Liver (tissue), 10 donors: ENCODE data around the gene HIVEP3. TPM values are rescaled to one million over a fixed set of nuclear protein-coding genes. Genes with fewer than 3 reads are reported as not detected.

Experiments used
- DNase-seq: peaks from one replicate; pipeline ENCODE4 v3.0.0-alpha.2; 2017; ENCODE audit warnings: low spot score
- H3K27ac ChIP-seq, 2 donors: one replicate each; pipeline ENCODE4 v1.7.0; 2013; ENCODE audit warnings: inconsistent platforms in 2 of 2, low read length in 2 of 2, control low read depth in 1 of 2, low read depth in 1 of 2, mild to moderate bottlenecking in 1 of 2
- H3K27me3 ChIP-seq, 4 donors: one replicate each; pipeline versions ENCODE4 v1.6.1 to v1.7.0; 2013; ENCODE audit warnings: low read length in 3 of 4, inconsistent platforms in 1 of 4, mild to moderate bottlenecking in 1 of 4, moderate library complexity in 1 of 4; ENCODE audit not compliant: control insufficient read depth in 4 of 4, insufficient read depth in 4 of 4
- H3K36me3 ChIP-seq, 4 donors: one replicate each; pipeline versions ENCODE4 v1.6.1 to v1.7.0; 2013; ENCODE audit warnings: low read length in 3 of 4, mild to moderate bottlenecking in 3 of 4, low read depth in 1 of 4, moderate library complexity in 1 of 4; ENCODE audit not compliant: control insufficient read depth in 4 of 4, insufficient read depth in 3 of 4
- H3K4me1 ChIP-seq, 4 donors: one replicate each; pipeline versions ENCODE4 v1.6.1 to v1.7.0; 2013; ENCODE audit warnings: low read length in 3 of 4, mild to moderate bottlenecking in 3 of 4, moderate library complexity in 1 of 4; ENCODE audit not compliant: control insufficient read depth in 4 of 4, insufficient read depth in 4 of 4
- H3K4me3 ChIP-seq, 3 donors: one replicate each; pipeline versions ENCODE4 v1.6.1 to v1.7.0; 2013; ENCODE audit warnings: low read length in 3 of 3, control low read depth in 1 of 3, low read depth in 1 of 3, mild to moderate bottlenecking in 1 of 3
- H3K9ac ChIP-seq, 2 donors: one replicate each; pipeline ENCODE4 v1.7.0; 2013; ENCODE audit warnings: low read length in 2 of 2, mild to moderate bottlenecking in 2 of 2, moderate library complexity in 2 of 2, control low read depth in 1 of 2, low read depth in 1 of 2
- H3K9me3 ChIP-seq, 4 donors: one replicate each; pipeline versions ENCODE4 v1.6.1 to v1.7.0; 2013; ENCODE audit warnings: low read length in 3 of 4; ENCODE audit not compliant: control insufficient read depth in 4 of 4
- CTCF ChIP-seq: fragments of 150-350 bp; IDR thresholded peaks from 2 replicates; pipeline ENCODE4 v1.5.1; 2017; ENCODE audit warnings: improper control_type of control experiment, low read depth, low read length; ENCODE audit not compliant: missing input control
- EGR1 ChIP-seq, 2 donors: IDR thresholded peaks; 2 replicates each; pipeline ENCODE4 v1.6.1; 2016 to 2018; ENCODE audit warnings: antibody characterized with exemption in 2 of 2, low read depth in 2 of 2
- FOXA1 ChIP-seq: IDR thresholded peaks from 2 replicates; pipeline ENCODE4 v1.6.1; 2016; ENCODE audit warnings: antibody characterized with exemption
- FOXA2 ChIP-seq: IDR thresholded peaks from 2 replicates; pipeline ENCODE4 v1.6.1; 2016; ENCODE audit warnings: antibody characterized with exemption
- GABPA ChIP-seq, 2 donors: IDR thresholded peaks in 1 of 2; conservative IDR thresholded peaks in 1 of 2; 2 replicates each; pipeline ENCODE4 v1.6.1; 2016; ENCODE audit warnings: antibody characterized with exemption in 2 of 2, mild to moderate bottlenecking in 1 of 2, moderate library complexity in 1 of 2
- HNF4A ChIP-seq, 2 donors: conservative IDR thresholded peaks; 2 replicates each; pipeline ENCODE4 v1.6.1; 2016; ENCODE audit warnings: antibody characterized with exemption in 2 of 2, mild to moderate bottlenecking in 2 of 2
- HNF4G ChIP-seq: IDR thresholded peaks from 2 replicates; pipeline ENCODE4 v1.6.1; 2016; ENCODE audit warnings: antibody characterized with exemption
- JUND ChIP-seq, 2 donors: IDR thresholded peaks; 2 replicates each; pipeline ENCODE4 v1.6.1; 2016; ENCODE audit warnings: antibody characterized with exemption in 2 of 2
- MAX ChIP-seq: IDR thresholded peaks from 2 replicates; pipeline ENCODE4 v1.6.1; 2016; ENCODE audit warnings: antibody characterized with exemption
- NR2F2 ChIP-seq: IDR thresholded peaks from 2 replicates; pipeline ENCODE4 v1.6.1; 2016; ENCODE audit warnings: antibody characterized with exemption
- RAD21 ChIP-seq, 2 donors: IDR thresholded peaks; 2 replicates each; pipeline ENCODE4 v1.6.1; 2016; ENCODE audit warnings: antibody characterized with exemption in 2 of 2, mild to moderate bottlenecking in 2 of 2
- RXRA ChIP-seq, 2 donors: IDR thresholded peaks; 2 replicates each; pipeline ENCODE4 v1.6.1; 2017 to 2018; ENCODE audit warnings: antibody characterized with exemption in 2 of 2, mild to moderate bottlenecking in 1 of 2
- SP1 ChIP-seq: IDR thresholded peaks from 2 replicates; pipeline ENCODE4 v1.6.1; 2018; ENCODE audit warnings: antibody characterized with exemption, mild to moderate bottlenecking
- TAF1 ChIP-seq: conservative IDR thresholded peaks from 2 replicates; pipeline ENCODE4 v1.6.1; 2016; ENCODE audit warnings: antibody characterized with exemption, mild to moderate bottlenecking
- YY1 ChIP-seq: IDR thresholded peaks from 2 replicates; pipeline ENCODE4 v1.6.1; 2016; ENCODE audit warnings: antibody characterized with exemption, mild to moderate bottlenecking
- WGBS: extraction: QIAGEN DNeasy Blood & Tissue Kit; methylation state at CpG from one replicate; pipeline ENCODE4 v1.1.7; 2013; 5-methylcytosine and 5-hydroxymethylcytosine counted together
- polyA plus RNA-seq, 2 donors: library from polyadenylated mRNA; stranded (reverse) in 1 of 2; unstranded in 1 of 2; fragments of 200-250 nt in 1 of 2; fragments of >200 nt in 1 of 2; fragmentation: Nextera tagmentation in 1 of 2; extraction: Ambion mirVana in 1 of 2; gene quantifications; one replicate each; pipeline versions ENCODE4 v1.2.1 to v1.2.3, GENCODE V29; 2013 to 2015
- small RNA-seq: library from RNA; depleted of rRNA; stranded (forward); fragments of <200 nt; gene quantifications from one replicate; pipeline ENCODE3, GENCODE V24; 2014
- total RNA-seq, 2 donors: library from RNA; depleted of rRNA; stranded (reverse); fragments of >200 nt; gene quantifications; one replicate each; pipeline ENCODE4 v1.2.3, GENCODE V29; 2014
- TF ChIP-seq, protein P1 (sequence below): IDR thresholded peaks from 2 replicates; pipeline ENCODE4 v1.6.1; 2016; ENCODE audit warnings: antibody characterized with exemption
- TF ChIP-seq, protein P2 (sequence below): IDR thresholded peaks from 2 replicates; pipeline ENCODE4 v1.6.1; 2016; ENCODE audit warnings: antibody characterized with exemption
- TF ChIP-seq, protein P3 (sequence below): IDR thresholded peaks from 2 replicates; pipeline ENCODE4 v1.6.1; 2016; ENCODE audit warnings: antibody characterized with exemption, mild to moderate bottlenecking
- donor health status: healthy.
- donor health status: healthy.
- donor health status: healthy.
- donor health status: healthy.
- donor health status: healthy.

Gene HIVEP3
- total and polyA plus RNA-seq, 4 donors, result 0.93 to 1.6 (median 1.4) TPM

- H3K27me3 ChIP-seq, result no peaks in the 10 kb centered on the region
- peaks cover 0 to 3% (median under 1%) of the 10 kb centered on the region in 4 donors for H3K4me1 ChIP-seq
- H3K27ac ChIP-seq, result no peak overlapping the region
- no peak for DNase-seq
- H3K9ac ChIP-seq, result no peak overlapping the region
- no peak overlapping the region for H3K4me3 ChIP-seq
- H3K9me3 ChIP-seq, result no peaks in the 10 kb centered on the region
- TF ChIP-seq RAD21 (IDR thresholded peaks at IDR 0.05), result no peak
- no peak for TF ChIP-seq MAX
- TF ChIP-seq YY1, result no peak
- TF ChIP-seq FOXA2, result no peak
- TF ChIP-seq, protein P1, sequence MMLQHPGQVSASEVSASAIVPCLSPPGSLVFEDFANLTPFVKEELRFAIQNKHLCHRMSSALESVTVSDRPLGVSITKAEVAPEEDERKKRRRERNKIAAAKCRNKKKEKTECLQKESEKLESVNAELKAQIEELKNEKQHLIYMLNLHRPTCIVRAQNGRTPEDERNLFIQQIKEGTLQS, result no peak
- no peak for TF ChIP-seq HNF4G
- TF ChIP-seq TAF1, result no peak
- TF ChIP-seq, protein P2, sequence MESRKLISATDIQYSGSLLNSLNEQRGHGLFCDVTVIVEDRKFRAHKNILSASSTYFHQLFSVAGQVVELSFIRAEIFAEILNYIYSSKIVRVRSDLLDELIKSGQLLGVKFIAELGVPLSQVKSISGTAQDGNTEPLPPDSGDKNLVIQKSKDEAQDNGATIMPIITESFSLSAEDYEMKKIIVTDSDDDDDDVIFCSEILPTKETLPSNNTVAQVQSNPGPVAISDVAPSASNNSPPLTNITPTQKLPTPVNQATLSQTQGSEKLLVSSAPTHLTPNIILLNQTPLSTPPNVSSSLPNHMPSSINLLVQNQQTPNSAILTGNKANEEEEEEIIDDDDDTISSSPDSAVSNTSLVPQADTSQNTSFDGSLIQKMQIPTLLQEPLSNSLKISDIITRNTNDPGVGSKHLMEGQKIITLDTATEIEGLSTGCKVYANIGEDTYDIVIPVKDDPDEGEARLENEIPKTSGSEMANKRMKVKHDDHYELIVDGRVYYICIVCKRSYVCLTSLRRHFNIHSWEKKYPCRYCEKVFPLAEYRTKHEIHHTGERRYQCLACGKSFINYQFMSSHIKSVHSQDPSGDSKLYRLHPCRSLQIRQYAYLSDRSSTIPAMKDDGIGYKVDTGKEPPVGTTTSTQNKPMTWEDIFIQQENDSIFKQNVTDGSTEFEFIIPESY, result no peak
- TF ChIP-seq, protein P3, sequence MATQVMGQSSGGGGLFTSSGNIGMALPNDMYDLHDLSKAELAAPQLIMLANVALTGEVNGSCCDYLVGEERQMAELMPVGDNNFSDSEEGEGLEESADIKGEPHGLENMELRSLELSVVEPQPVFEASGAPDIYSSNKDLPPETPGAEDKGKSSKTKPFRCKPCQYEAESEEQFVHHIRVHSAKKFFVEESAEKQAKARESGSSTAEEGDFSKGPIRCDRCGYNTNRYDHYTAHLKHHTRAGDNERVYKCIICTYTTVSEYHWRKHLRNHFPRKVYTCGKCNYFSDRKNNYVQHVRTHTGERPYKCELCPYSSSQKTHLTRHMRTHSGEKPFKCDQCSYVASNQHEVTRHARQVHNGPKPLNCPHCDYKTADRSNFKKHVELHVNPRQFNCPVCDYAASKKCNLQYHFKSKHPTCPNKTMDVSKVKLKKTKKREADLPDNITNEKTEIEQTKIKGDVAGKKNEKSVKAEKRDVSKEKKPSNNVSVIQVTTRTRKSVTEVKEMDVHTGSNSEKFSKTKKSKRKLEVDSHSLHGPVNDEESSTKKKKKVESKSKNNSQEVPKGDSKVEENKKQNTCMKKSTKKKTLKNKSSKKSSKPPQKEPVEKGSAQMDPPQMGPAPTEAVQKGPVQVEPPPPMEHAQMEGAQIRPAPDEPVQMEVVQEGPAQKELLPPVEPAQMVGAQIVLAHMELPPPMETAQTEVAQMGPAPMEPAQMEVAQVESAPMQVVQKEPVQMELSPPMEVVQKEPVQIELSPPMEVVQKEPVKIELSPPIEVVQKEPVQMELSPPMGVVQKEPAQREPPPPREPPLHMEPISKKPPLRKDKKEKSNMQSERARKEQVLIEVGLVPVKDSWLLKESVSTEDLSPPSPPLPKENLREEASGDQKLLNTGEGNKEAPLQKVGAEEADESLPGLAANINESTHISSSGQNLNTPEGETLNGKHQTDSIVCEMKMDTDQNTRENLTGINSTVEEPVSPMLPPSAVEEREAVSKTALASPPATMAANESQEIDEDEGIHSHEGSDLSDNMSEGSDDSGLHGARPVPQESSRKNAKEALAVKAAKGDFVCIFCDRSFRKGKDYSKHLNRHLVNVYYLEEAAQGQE, result no peak
- TF ChIP-seq SP1, result no peak
- no peak for TF ChIP-seq GABPA (IDR thresholded peaks at IDR 0.05 in 1 of 2, conservative IDR thresholded peaks at IDR 0.05 in 1 of 2)
- no peak for TF ChIP-seq NR2F2
- TF ChIP-seq EGR1 (IDR thresholded peaks at IDR 0.05; ENCODE audit: low read depth in 2 of 2), result no peak
- no peak for TF ChIP-seq RXRA (IDR thresholded peaks at IDR 0.05)
- TF ChIP-seq JUND (IDR thresholded peaks at IDR 0.05), result no peak
- TF ChIP-seq FOXA1, result no peak
- TF ChIP-seq CTCF, result no peak
- TF ChIP-seq HNF4A (conservative IDR thresholded peaks at IDR 0.05), result no peak
- H3K36me3 ChIP-seq, result no peaks in the 10 kb centered on the region
- 91% methylated on average over 10 of the region's 10 CpGs for WGBS
These were observed 461.7 kb downstream of the HIVEP3 start for GRCh38 chr1:41456847-41457540.

Small RNAs within 50 kb of the gene (small RNA-seq; reads per million reads assigned to genes)
- not detected for gene RNA5SP45

Other genes with a start within 250 kb of the HIVEP3 start
- not detected for gene GUCA2B, start 234.5 kb upstream of the HIVEP3 start, total RNA-seq
- gene GUCA2B, start 234.5 kb upstream of the HIVEP3 start, polyA plus RNA-seq, result 1 to 10 TPM; 1.7 to 3.3 TPM
- not detected for gene GUCA2A, start 245.8 kb upstream of the HIVEP3 start, total RNA-seq
- gene GUCA2A, start 245.8 kb upstream of the HIVEP3 start, polyA plus RNA-seq, result not detected